HepG2 (cell line): ENCODE results near the gene CDH13. TPM values are rescaled to one million over a fixed set of nuclear protein-coding genes. Genes with fewer than 3 reads are reported as not detected.

Experiments used
- ATAC-seq: fragments of 200-7000 bp; cut with Tn5 transposase; 3 replicates; pipeline ENCODE4 v1.9.1; 2020; ENCODE audit warnings: mild to moderate bottlenecking, moderate library complexity
- BruUV-seq: library from RNA; stranded (reverse); fragments of 400-500 nt; replicated peaks from 2 replicates; lab custom pipeline; 2021; lab: Mats Ljungman, UMichigan
- CTCF ChIA-PET: fragments of 300-600 bp; formaldehyde crosslinking; extraction: SDS; loops from one replicate; lab custom pipeline; 2021; ENCODE audit warnings: low total read pairs, inconsistent platforms, low intra/inter-chr PET ratio; lab: Yijun Ruan, JAX
- POLR2A ChIA-PET: fragments of 350-600 bp; sonication (Branson Sonifier 250); formaldehyde crosslinking; loops from one replicate; lab custom pipeline; 2020; ENCODE audit warnings: antibody characterized with exemption, inconsistent platforms; lab: Yijun Ruan, JAX
- DNase-seq: peaks from one replicate; pipeline ENCODE4 v3.0.0-alpha.2; 2015; ENCODE audit warnings: low spot score
- FAIRE-seq: peaks from 3 replicates; lab custom pipeline; 2011; peaks lifted over from hg19 to GRCh38; lab: Jason Lieb, UNC
- H2AFZ ChIP-seq: one replicate; pipeline ENCODE4 v1.6.1; 2011; ENCODE audit warnings: low read length, inconsistent platforms
- H3K27ac ChIP-seq: fragments of 300-600 bp; 3 replicates; pipeline ENCODE4 v1.8.0; 2011; ENCODE audit warnings: mixed run types, mild to moderate bottlenecking, mixed read lengths, low read length, inconsistent platforms; ENCODE audit not compliant: insufficient read depth; ENCODE audit errors: extremely low read length
- H3K27me3 ChIP-seq, 2 experiments: fragments of 200-600 bp in 1 of 2; 2 replicates in 1 of 2; 3 replicates in 1 of 2; pipeline versions ENCODE4 v1.6.0 to v1.8.0; 2011; ENCODE audit warnings: low read length in 2 of 2, mild to moderate bottlenecking in 2 of 2, moderate library complexity in 2 of 2, inconsistent platforms in 1 of 2; ENCODE audit not compliant: insufficient read depth in 2 of 2, control insufficient read depth in 1 of 2
- H3K36me3 ChIP-seq, 2 experiments: fragments of 200-600 bp in 1 of 2; replicated peaks in 1 of 2; 2 replicates in 1 of 2; 3 replicates in 1 of 2; pipeline versions ENCODE4 v1.5.1 to v1.8.0; 2011; ENCODE audit warnings: low read length in 2 of 2, inconsistent platforms in 1 of 2; ENCODE audit not compliant: insufficient read depth in 2 of 2, control insufficient read depth in 1 of 2
- H3K4me1 ChIP-seq: 2 replicates; pipeline ENCODE4 v1.5.1; 2012; ENCODE audit warnings: low read length, inconsistent platforms; ENCODE audit not compliant: insufficient read depth
- H3K4me2 ChIP-seq: 2 replicates; pipeline ENCODE4 v1.6.0; 2011; ENCODE audit warnings: low read depth, low read length, inconsistent platforms
- H3K4me3 ChIP-seq, 3 experiments: fragments of 200-600 bp in 1 of 3; sonication (generic), shearing (Covaris generic) in 1 of 3; replicated peaks in 1 of 3; 2 replicates each; pipeline ENCODE4 v1.5.1; 2011 to 2016; ENCODE audit warnings: low read length in 3 of 3, inconsistent platforms in 2 of 3, low read depth in 2 of 3, mild to moderate bottlenecking in 2 of 3, control low read depth in 1 of 3, mixed read lengths in 1 of 3; ENCODE audit not compliant: insufficient read depth in 1 of 3
- H3K79me2 ChIP-seq: one replicate; pipeline ENCODE4 v1.6.1; 2011; ENCODE audit warnings: low read length, inconsistent platforms; ENCODE audit not compliant: insufficient read depth
- H3K9ac ChIP-seq: 2 replicates; pipeline ENCODE4 v1.6.0; 2011; ENCODE audit warnings: mild to moderate bottlenecking, low read depth, low read length, inconsistent platforms; ENCODE audit not compliant: insufficient read depth
- H3K9me3 ChIP-seq: 2 replicates; pipeline ENCODE4 v1.5.1; 2012; ENCODE audit warnings: mild to moderate bottlenecking, low read length
- H4K20me1 ChIP-seq: 2 replicates; pipeline ENCODE4 v1.6.0; 2011; ENCODE audit warnings: inconsistent platforms, mild to moderate bottlenecking, low read length, moderate library complexity; ENCODE audit not compliant: insufficient read depth
- ASH2L ChIP-seq: fragments of 300-600, 200-600 bp; sonication (generic); IDR thresholded peaks from 2 replicates; pipeline ENCODE4 v1.7.0; 2017; ENCODE audit warnings: low read depth, mild to moderate bottlenecking, moderate library complexity, mixed read lengths, low read length; ENCODE audit not compliant: insufficient read length
- CREB3 ChIP-seq: sonication (generic); formaldehyde crosslinking; IDR thresholded peaks from 2 replicates; pipeline ENCODE4 v1.5.0; 2020; ENCODE audit warnings: missing genetic modification reagents
- EP300 ChIP-seq, 3 experiments: sonication (generic) in 1 of 3; formaldehyde crosslinking in 1 of 3; IDR thresholded peaks; 2 replicates each; pipeline versions ENCODE4 v1.5.1 to v1.6.1; 2011 to 2020; ENCODE audit warnings: low read depth in 2 of 3, low read length in 2 of 3, borderline replicate concordance in 1 of 3, improper control_type of control experiment in 1 of 3, mild to moderate bottlenecking in 1 of 3, missing genetic modification reagents in 1 of 3, moderate library complexity in 1 of 3
- KAT7 ChIP-seq: IDR thresholded peaks from 2 replicates; pipeline ENCODE4 v1.6.1; 2018; ENCODE audit warnings: borderline replicate concordance, missing compliant biosample characterization
- MAFG ChIP-seq: sonication (generic); formaldehyde crosslinking; IDR thresholded peaks from 2 replicates; pipeline ENCODE4 v1.5.1; 2020; ENCODE audit warnings: mild to moderate bottlenecking, missing genetic modification reagents
- NONO ChIP-seq, 2 experiments: fragments of 450-650 bp in 1 of 2; sonication (generic) in 1 of 2; formaldehyde crosslinking in 1 of 2; IDR thresholded peaks in 1 of 2; conservative IDR thresholded peaks in 1 of 2; 2 replicates each; pipeline versions ENCODE4 v1.6.1 to v1.8.0; 2017 to 2022; ENCODE audit warnings: mild to moderate bottlenecking in 1 of 2, missing genetic modification reagents in 1 of 2, moderate library complexity in 1 of 2
- SATB2 ChIP-seq: sonication (generic); formaldehyde crosslinking; IDR thresholded peaks from 2 replicates; pipeline ENCODE4 v1.5.0; 2020; ENCODE audit warnings: missing genetic modification reagents
- TFE3 ChIP-seq: IDR thresholded peaks from 2 replicates; pipeline ENCODE4 v1.6.1; 2016
- UBTF ChIP-seq: sonication (generic); formaldehyde crosslinking; IDR thresholded peaks from 2 replicates; pipeline ENCODE4 v1.4.0; 2020; ENCODE audit warnings: mild to moderate bottlenecking, missing genetic modification reagents
- ZBTB7A ChIP-seq: sonication (generic); formaldehyde crosslinking; IDR thresholded peaks from 2 replicates; pipeline ENCODE4 v1.8.0; 2022; ENCODE audit warnings: mild to moderate bottlenecking, missing genetic modification reagents
- ZFP82 ChIP-seq: sonication (generic); formaldehyde crosslinking; IDR thresholded peaks from 2 replicates; pipeline ENCODE4 v1.5.1; 2020; ENCODE audit warnings: mild to moderate bottlenecking, missing genetic modification reagents, borderline replicate concordance
- ZIK1 ChIP-seq: sonication (generic); formaldehyde crosslinking; IDR thresholded peaks from 2 replicates; pipeline ENCODE4 v1.5.0; 2020; ENCODE audit warnings: mild to moderate bottlenecking, low read depth, missing genetic modification reagents, borderline replicate concordance
- ZNF382 ChIP-seq: sonication (generic); formaldehyde crosslinking; IDR thresholded peaks from 2 replicates; pipeline ENCODE4 v1.5.0; 2020; ENCODE audit warnings: missing genetic modification reagents, mild to moderate bottlenecking, borderline replicate concordance
- ZNF446 ChIP-seq: sonication (generic); formaldehyde crosslinking; IDR thresholded peaks from 2 replicates; pipeline ENCODE4 v1.5.0; 2020; ENCODE audit warnings: mild to moderate bottlenecking, missing genetic modification reagents
- ZNF747 ChIP-seq: sonication (generic); formaldehyde crosslinking; IDR thresholded peaks from 2 replicates; pipeline ENCODE4 v1.8.1; 2023; ENCODE audit warnings: missing genetic modification reagents, mild to moderate bottlenecking, borderline replicate concordance
- ZSCAN9 ChIP-seq: IDR thresholded peaks from 2 replicates; pipeline ENCODE4 v1.6.1; 2016; ENCODE audit warnings: borderline replicate concordance
- WGBS: methylation state at CpG from one replicate; pipeline ENCODE4 v1.1.6; 2017; ENCODE audit warnings: low lambda C conversion rate; 5-methylcytosine and 5-hydroxymethylcytosine counted together
- in situ Hi-C: cut with HindIII; loops from 2 replicates; pipeline ENCODE4 v1.10.0; 2017; ENCODE audit warnings: low pct_unique_long_range_greater_than_20kb; ENCODE audit not compliant: extremely low pct_ligation_motif_present
- intact Hi-C: fragments of 100-400 bp; cut with micrococcal nuclease; formaldehyde crosslinking; loops from one replicate; pipeline ENCODE4 v1.10.0; 2022; ENCODE audit not compliant: unreplicated experiment
- polyA plus RNA-seq, 8 experiments: library from polyadenylated mRNA; depleted of rRNA in 3 of 8; stranded (reverse) in 7 of 8; unstranded in 1 of 8; fragments of >200 nt; fragmentation: Illumina TruSeq in 4 of 8; extraction: Trizol in 4 of 8; gene quantifications; 2 replicates each; pipeline versions ENCODE4 v1.2.1 to v1.2.3, GENCODE V29; 2011 to 2016; ENCODE audit warnings: low read depth in 4 of 8, missing spikeins in 1 of 8, mixed read lengths in 1 of 8; ENCODE audit not compliant: insufficient read depth in 1 of 8
- total RNA-seq, 5 experiments: library from RNA; depleted of rRNA; stranded (reverse); fragments of >200 nt; fragmentation: Illumina TruSeq; extraction: Trizol; gene quantifications; 2 replicates each; pipeline ENCODE4 v1.2.3, GENCODE V29; 2016; ENCODE audit warnings: low read depth in 1 of 5

The CDH13 gene
- total and polyA plus RNA-seq, 2 of the 13 experiments (the other 11 are each of a cell fraction or from before 2014, with no cell fraction given): not detected

- no peak for TF ChIP-seq CREB3 (CRISPR knock-in tag)
These were observed 285.2 kb downstream of the CDH13 start (continued) for GRCh38 chr16:82911925-82912324.

- POLR2A ChIA-PET: no interaction called here
- CTCF ChIA-PET: no interaction called here
- no peak for DNase-seq
- H3K4me3 ChIP-seq: no peak overlapping the region
- FAIRE-seq: no peak
- H3K36me3 ChIP-seq: no peaks in the 10 kb centered on the region
- no peaks in the 10 kb centered on the region for H3K4me1 ChIP-seq
- H3K9me3 ChIP-seq: peaks cover 19% of the 10 kb centered on the region
- H3K27me3 ChIP-seq: no peaks in the 10 kb centered on the region
- H3K4me2 ChIP-seq: no peak overlapping the region
- in situ Hi-C loops (no loop called here), intact Hi-C loops (no loop called here)
- BruUV-seq: no TSS peak
- 16% methylated on average over 9 of the region's 9 CpGs for WGBS
- no peak overlapping the region for H3K27ac ChIP-seq
- no peaks in the 10 kb centered on the region for H3K79me2 ChIP-seq
- ATAC-seq: no peak
- no peak overlapping the region for H2AFZ ChIP-seq
- H3K9ac ChIP-seq: no peak overlapping the region
- no peaks in the 10 kb centered on the region for H4K20me1 ChIP-seq
- no peak for TF ChIP-seq KAT7 (CRISPR knock-in tag)
- TF ChIP-seq NONO (IDR thresholded peaks at IDR 0.05): no peak
- TF ChIP-seq NONO (CRISPR knock-in tag; conservative IDR thresholded peaks at IDR 0.05): no peak
- TF ChIP-seq SATB2: no peak
- no peak for TF ChIP-seq UBTF (CRISPR knock-in tag)
- no peak for TF ChIP-seq ASH2L
- TF ChIP-seq ZNF747: no peak
- no peak for TF ChIP-seq ZIK1 (CRISPR knock-in tag)
- TF ChIP-seq ZBTB7A (CRISPR knock-in tag): no peak
- no peak for TF ChIP-seq TFE3 (CRISPR knock-in tag)
- TF ChIP-seq MAFG (CRISPR knock-in tag): no peak
- TF ChIP-seq ZFP82 (CRISPR knock-in tag): no peak
- no peak for TF ChIP-seq ZNF382
- TF ChIP-seq EP300 (IDR thresholded peaks at IDR 0.05; ENCODE audit: low read depth in 2 of 2, low read length in 2 of 2): no peak
- no peak for TF ChIP-seq EP300 (CRISPR knock-in tag; IDR thresholded peaks at IDR 0.05; ENCODE audit: borderline replicate concordance)
- no peak for TF ChIP-seq ZNF446
- no peak for TF ChIP-seq ZSCAN9
These were observed 288.5 kb downstream of the CDH13 start for GRCh38 chr16:82915139-82915824.
